GM12878 (cell line): ENCODE data around the gene ITGA11. TPM values are rescaled to one million over a fixed set of nuclear protein-coding genes. Genes with fewer than 3 reads are reported as not detected.

ENCODE experiments used
- BCL11A ChIP-seq: IDR thresholded peaks from 2 replicates; pipeline ENCODE4 v1.6.1; 2011; ENCODE audit warnings: low read depth, low read length
- CHD2 ChIP-seq: IDR thresholded peaks from 2 replicates; pipeline ENCODE4 v1.6.1; 2011; ENCODE audit warnings: low read depth, low read length, improper control_type of control experiment, borderline replicate concordance
- FOXM1 ChIP-seq: IDR thresholded peaks from 2 replicates; pipeline ENCODE4 v1.6.1; 2012; ENCODE audit warnings: low read depth, mild to moderate bottlenecking, inconsistent platforms, low read length, moderate library complexity
- HDAC6 ChIP-seq: fragments of 200-600 bp; sonication (generic); IDR thresholded peaks from one replicate; pipeline ENCODE4 v1.8.0; 2017; ENCODE audit warnings: antibody characterized with exemption; ENCODE audit not compliant: unreplicated experiment
- IRF3 ChIP-seq: fragments of 450-650 bp; IDR thresholded peaks from 2 replicates; pipeline ENCODE4 v1.6.1; 2014; ENCODE audit warnings: mild to moderate bottlenecking
- JUND ChIP-seq: IDR thresholded peaks from 2 replicates; pipeline ENCODE4 v1.6.1; 2012; ENCODE audit warnings: low read depth, mild to moderate bottlenecking, low read length, improper control_type of control experiment, moderate library complexity
- MTA3 ChIP-seq: IDR thresholded peaks from 2 replicates; pipeline ENCODE4 v1.6.1; 2012; ENCODE audit warnings: low read length, inconsistent platforms, borderline replicate concordance
- MXI1 ChIP-seq: fragments of 150-350 bp; IDR thresholded peaks from 2 replicates; pipeline ENCODE4 v1.6.1; 2011; ENCODE audit warnings: low read depth, mild to moderate bottlenecking, inconsistent platforms, low read length, improper control_type of control experiment
- NFIC ChIP-seq: IDR thresholded peaks from 2 replicates; pipeline ENCODE4 v1.6.1; 2012; ENCODE audit warnings: low read depth, mild to moderate bottlenecking, inconsistent platforms, low read length, moderate library complexity
- NR2C1 ChIP-seq: fragments of 450-650 bp; IDR thresholded peaks from 2 replicates; pipeline ENCODE4 v1.6.1; 2017; ENCODE audit warnings: antibody characterized with exemption, mild to moderate bottlenecking, moderate library complexity
- NR2C2 ChIP-seq: IDR thresholded peaks from 2 replicates; pipeline ENCODE4 v1.6.1; 2011; ENCODE audit warnings: borderline replicate concordance, low read depth; ENCODE audit not compliant: control insufficient read depth, insufficient read length
- POLR2AphosphoS2 ChIP-seq: IDR thresholded peaks from 2 replicates; pipeline ENCODE4 v1.6.1; 2011; ENCODE audit warnings: low read depth, mild to moderate bottlenecking, low read length, improper control_type of control experiment, moderate library complexity
- POU2F2 ChIP-seq: IDR thresholded peaks from 3 replicates; pipeline ENCODE4 v1.6.1; 2011; ENCODE audit warnings: low read depth, mild to moderate bottlenecking, low read length, borderline replicate concordance
- RELA ChIP-seq: fragments of 450-650 bp; IDR thresholded peaks from 2 replicates; pipeline ENCODE4 v1.8.0; 2014; ENCODE audit warnings: borderline replicate concordance; ENCODE audit not compliant: partially characterized antibody
- RFX5 ChIP-seq: IDR thresholded peaks from 2 replicates; pipeline ENCODE4 v1.6.1; 2011; ENCODE audit warnings: low read depth, low read length, improper control_type of control experiment
- SIN3A ChIP-seq: IDR thresholded peaks from 2 replicates; pipeline ENCODE4 v1.6.1; 2012; ENCODE audit warnings: low read depth, low read length, improper control_type of control experiment
- SMARCA5 ChIP-seq: fragments of 450-650 bp; IDR thresholded peaks from 2 replicates; pipeline ENCODE4 v1.6.1; 2017; ENCODE audit warnings: mild to moderate bottlenecking
- SREBF2 ChIP-seq: IDR thresholded peaks from 2 replicates; pipeline ENCODE4 v1.6.1; 2012; ENCODE audit warnings: mild to moderate bottlenecking, low read length
- TAF1 ChIP-seq: IDR thresholded peaks from 2 replicates; pipeline ENCODE4 v1.6.1; 2011; ENCODE audit warnings: mild to moderate bottlenecking, low read depth, low read length, borderline replicate concordance
- ZNF207 ChIP-seq: fragments of 450-650 bp; IDR thresholded peaks from 2 replicates; pipeline ENCODE4 v1.6.1; 2014; ENCODE audit warnings: antibody characterized with exemption, mild to moderate bottlenecking, borderline replicate concordance
- ZNF24 ChIP-seq: fragments of 450-650 bp; IDR thresholded peaks from 2 replicates; pipeline ENCODE4 v1.6.1; 2017; ENCODE audit warnings: antibody characterized with exemption, mild to moderate bottlenecking
- ZNF622 ChIP-seq: fragments of 450-650 bp; IDR thresholded peaks from 2 replicates; pipeline ENCODE4 v1.6.1; 2017; ENCODE audit warnings: mild to moderate bottlenecking, inconsistent platforms
- polyA plus RNA-seq, 11 experiments: library from polyadenylated mRNA; depleted of rRNA in 4 of 11; unstranded in 6 of 11; stranded (reverse) in 5 of 11; fragments of >200 nt; fragmentation: Nextera tagmentation in 4 of 11; fragmentation: Illumina TruSeq in 1 of 11; extraction: Ambion mirVana in 4 of 11; extraction: Trizol in 1 of 11; gene quantifications; 1 replicate in 1 of 11; 2 replicates in 10 of 11; pipeline versions ENCODE4 v1.2.1 to v1.2.3, GENCODE V29; 2011 to 2016; ENCODE audit warnings: inconsistent platforms in 2 of 11, missing spikeins in 2 of 11, low read depth in 1 of 11
- total RNA-seq, 4 experiments: library from RNA; depleted of rRNA in 3 of 4; stranded (reverse); fragments of >200 nt in 3 of 4; fragmentation: Illumina TruSeq in 1 of 4; extraction: Trizol in 1 of 4; gene quantifications; 2 replicates each; pipeline versions ENCODE4 v1.2.1 to v1.2.3, GENCODE V29; 2013 to 2021
- TF ChIP-seq, protein P1 (sequence below): fragments of 450-650 bp; IDR thresholded peaks from 2 replicates; pipeline ENCODE4 v1.6.1; 2017; ENCODE audit warnings: mild to moderate bottlenecking
- TF ChIP-seq, protein P2 (sequence below): fragments of 450-650 bp; IDR thresholded peaks from 2 replicates; pipeline ENCODE4 v1.6.1; 2018; ENCODE audit warnings: borderline replicate concordance, mild to moderate bottlenecking; ENCODE audit not compliant: partially characterized antibody
- TF ChIP-seq, protein P3 (sequence below): IDR thresholded peaks from 2 replicates; pipeline ENCODE4 v1.6.1; 2011; ENCODE audit warnings: low read depth, mild to moderate bottlenecking, low read length, moderate library complexity, borderline replicate concordance; ENCODE audit errors: extremely low read depth

ITGA11 gene
- total and polyA plus RNA-seq, 10 of the 15 experiments (the other 5 are each of a cell fraction or from before 2014, with no cell fraction given): under 0.01 to 0.36 (median 0.13) TPM; not detected in 1

GRCh38 chr15:68298882-68299381 lies 133.0 kb downstream of the ITGA11 start (continued):
- no peak for TF ChIP-seq POLR2AphosphoS2
- no peak for TF ChIP-seq CHD2
- TF ChIP-seq, protein P1, sequence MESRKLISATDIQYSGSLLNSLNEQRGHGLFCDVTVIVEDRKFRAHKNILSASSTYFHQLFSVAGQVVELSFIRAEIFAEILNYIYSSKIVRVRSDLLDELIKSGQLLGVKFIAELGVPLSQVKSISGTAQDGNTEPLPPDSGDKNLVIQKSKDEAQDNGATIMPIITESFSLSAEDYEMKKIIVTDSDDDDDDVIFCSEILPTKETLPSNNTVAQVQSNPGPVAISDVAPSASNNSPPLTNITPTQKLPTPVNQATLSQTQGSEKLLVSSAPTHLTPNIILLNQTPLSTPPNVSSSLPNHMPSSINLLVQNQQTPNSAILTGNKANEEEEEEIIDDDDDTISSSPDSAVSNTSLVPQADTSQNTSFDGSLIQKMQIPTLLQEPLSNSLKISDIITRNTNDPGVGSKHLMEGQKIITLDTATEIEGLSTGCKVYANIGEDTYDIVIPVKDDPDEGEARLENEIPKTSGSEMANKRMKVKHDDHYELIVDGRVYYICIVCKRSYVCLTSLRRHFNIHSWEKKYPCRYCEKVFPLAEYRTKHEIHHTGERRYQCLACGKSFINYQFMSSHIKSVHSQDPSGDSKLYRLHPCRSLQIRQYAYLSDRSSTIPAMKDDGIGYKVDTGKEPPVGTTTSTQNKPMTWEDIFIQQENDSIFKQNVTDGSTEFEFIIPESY: no peak
- no peak; the same call in 1 of the 2 replicates for TF ChIP-seq MTA3
- TF ChIP-seq ZNF207: no peak
- no peak; the same call in 2 of the 3 replicates for TF ChIP-seq POU2F2
- TF ChIP-seq SREBF2: no peak
- 0 out of 2 replicates have a peak, but pooled peaks have one; percentile 39 for TF ChIP-seq SIN3A
- TF ChIP-seq, protein P2, sequence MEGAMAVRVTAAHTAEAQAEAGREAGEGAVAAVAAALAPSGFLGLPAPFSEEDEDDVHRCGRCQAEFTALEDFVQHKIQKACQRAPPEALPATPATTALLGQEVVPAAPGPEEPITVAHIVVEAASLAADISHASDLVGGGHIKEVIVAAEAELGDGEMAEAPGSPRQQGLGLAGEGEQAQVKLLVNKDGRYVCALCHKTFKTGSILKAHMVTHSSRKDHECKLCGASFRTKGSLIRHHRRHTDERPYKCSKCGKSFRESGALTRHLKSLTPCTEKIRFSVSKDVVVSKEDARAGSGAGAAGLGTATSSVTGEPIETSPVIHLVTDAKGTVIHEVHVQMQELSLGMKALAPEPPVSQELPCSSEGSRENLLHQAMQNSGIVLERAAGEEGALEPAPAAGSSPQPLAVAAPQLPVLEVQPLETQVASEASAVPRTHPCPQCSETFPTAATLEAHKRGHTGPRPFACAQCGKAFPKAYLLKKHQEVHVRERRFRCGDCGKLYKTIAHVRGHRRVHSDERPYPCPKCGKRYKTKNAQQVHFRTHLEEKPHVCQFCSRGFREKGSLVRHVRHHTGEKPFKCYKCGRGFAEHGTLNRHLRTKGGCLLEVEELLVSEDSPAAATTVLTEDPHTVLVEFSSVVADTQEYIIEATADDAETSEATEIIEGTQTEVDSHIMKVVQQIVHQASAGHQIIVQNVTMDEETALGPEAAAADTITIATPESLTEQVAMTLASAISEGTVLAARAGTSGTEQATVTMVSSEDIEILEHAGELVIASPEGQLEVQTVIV: no peak
- peak; percentile 88 for TF ChIP-seq MXI1
- TF ChIP-seq SMARCA5: peak; percentile 61; the same call in 1 of the 2 replicates
- peak; percentile 56; the same call in 1 of the 2 replicates for TF ChIP-seq NFIC
- no peak; the same call in 1 of the 2 replicates for TF ChIP-seq FOXM1
- TF ChIP-seq RELA: no peak
- TF ChIP-seq BCL11A: no peak
- no peak for TF ChIP-seq NR2C2
- TF ChIP-seq ZNF622: no peak
- TF ChIP-seq TAF1: no peak
- no peak for TF ChIP-seq IRF3
- TF ChIP-seq ZNF24: no peak
- TF ChIP-seq HDAC6: no peak
- TF ChIP-seq JUND: no peak
- no peak for TF ChIP-seq NR2C1
- TF ChIP-seq, protein P3, sequence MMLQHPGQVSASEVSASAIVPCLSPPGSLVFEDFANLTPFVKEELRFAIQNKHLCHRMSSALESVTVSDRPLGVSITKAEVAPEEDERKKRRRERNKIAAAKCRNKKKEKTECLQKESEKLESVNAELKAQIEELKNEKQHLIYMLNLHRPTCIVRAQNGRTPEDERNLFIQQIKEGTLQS: no peak
- no peak for TF ChIP-seq RFX5
